H1 (cell line): ENCODE data around the gene SEC11A. TPM values are rescaled to one million over a fixed set of nuclear protein-coding genes. Genes with fewer than 3 reads are reported as not detected.

Experiments used
- BRCA1 ChIP-seq: IDR thresholded peaks from 2 replicates; pipeline ENCODE4 v1.6.1; 2012; ENCODE audit warnings: low read depth, low read length, improper control_type of control experiment
- PHF8 ChIP-seq: fragments of 200-600 bp; sonication (generic); conservative IDR thresholded peaks from 2 replicates; pipeline ENCODE4 v1.7.1; 2012; ENCODE audit warnings: low read depth, mild to moderate bottlenecking, inconsistent platforms, low read length, moderate library complexity
- SIX5 ChIP-seq: IDR thresholded peaks from 2 replicates; pipeline ENCODE4 v1.6.1; 2011; ENCODE audit warnings: mild to moderate bottlenecking, low read depth, low read length
- TAF1 ChIP-seq: IDR thresholded peaks from 2 replicates; pipeline ENCODE4 v1.6.1; 2011; ENCODE audit warnings: mild to moderate bottlenecking, low read depth, low read length
- polyA plus RNA-seq, 7 experiments: library from polyadenylated mRNA; depleted of rRNA in 3 of 7; stranded (reverse) in 5 of 7; unstranded in 2 of 7; fragments of >200 nt in 5 of 7; fragments of 200-250 nt in 2 of 7; gene quantifications; 1 replicate in 5 of 7; 2 replicates in 1 of 7; 4 replicates in 1 of 7; pipeline versions ENCODE4 v1.2.1 to v1.2.3, GENCODE V29; 2011 to 2013; ENCODE audit warnings: missing spikeins in 2 of 7, mixed read lengths in 2 of 7
- total RNA-seq: library from RNA; stranded (reverse); fragmentation: NEBNext Ultra II Directional; extraction: Animal tissue kit (Norgen Biotek cat#: 25700); gene quantifications from 2 replicates; pipeline ENCODE4 v1.2.1, GENCODE V29; 2021

SEC11A gene
- total and polyA plus RNA-seq, 2 of the 8 experiments (the other 6 are each of a cell fraction or from before 2014, with no cell fraction given): 268 to 316 TPM

DNA sequence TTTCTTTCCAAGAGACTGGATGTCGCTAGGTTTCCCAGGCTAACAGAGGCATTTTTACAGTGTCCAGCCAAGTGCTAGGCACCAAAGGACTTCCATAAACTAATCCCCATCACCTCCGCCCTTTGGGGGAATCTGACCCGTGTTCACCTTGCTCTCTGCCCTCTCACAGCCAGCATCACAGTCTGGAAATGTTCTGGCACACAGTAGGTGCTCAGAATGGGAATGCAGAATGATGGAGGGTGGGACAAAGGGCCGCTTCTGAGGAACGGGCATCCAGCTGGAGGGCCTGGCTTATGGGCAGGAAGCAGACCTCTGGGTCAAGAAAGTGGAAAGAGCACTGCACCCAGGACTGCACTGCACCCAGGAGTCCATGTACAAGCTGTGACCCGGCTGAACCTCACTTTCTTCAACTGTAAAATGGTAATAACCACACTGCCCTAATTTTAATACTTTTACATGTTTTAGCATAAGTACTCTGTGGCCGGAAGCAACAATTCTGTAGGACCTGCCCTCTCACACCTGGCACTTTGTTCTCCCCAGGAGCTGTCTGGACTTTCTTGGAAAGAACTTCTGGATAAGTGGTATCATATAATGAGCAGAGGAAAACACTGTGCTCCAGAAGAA, 57.0 kb downstream of the SEC11A start (continued):
- no peak for TF ChIP-seq SIX5
- no peak for TF ChIP-seq PHF8
- TF ChIP-seq TAF1: no peak
- no peak for TF ChIP-seq BRCA1
